Measurements from ENCODE around the gene SCARF2.

Gene SCARF2

DNA sequence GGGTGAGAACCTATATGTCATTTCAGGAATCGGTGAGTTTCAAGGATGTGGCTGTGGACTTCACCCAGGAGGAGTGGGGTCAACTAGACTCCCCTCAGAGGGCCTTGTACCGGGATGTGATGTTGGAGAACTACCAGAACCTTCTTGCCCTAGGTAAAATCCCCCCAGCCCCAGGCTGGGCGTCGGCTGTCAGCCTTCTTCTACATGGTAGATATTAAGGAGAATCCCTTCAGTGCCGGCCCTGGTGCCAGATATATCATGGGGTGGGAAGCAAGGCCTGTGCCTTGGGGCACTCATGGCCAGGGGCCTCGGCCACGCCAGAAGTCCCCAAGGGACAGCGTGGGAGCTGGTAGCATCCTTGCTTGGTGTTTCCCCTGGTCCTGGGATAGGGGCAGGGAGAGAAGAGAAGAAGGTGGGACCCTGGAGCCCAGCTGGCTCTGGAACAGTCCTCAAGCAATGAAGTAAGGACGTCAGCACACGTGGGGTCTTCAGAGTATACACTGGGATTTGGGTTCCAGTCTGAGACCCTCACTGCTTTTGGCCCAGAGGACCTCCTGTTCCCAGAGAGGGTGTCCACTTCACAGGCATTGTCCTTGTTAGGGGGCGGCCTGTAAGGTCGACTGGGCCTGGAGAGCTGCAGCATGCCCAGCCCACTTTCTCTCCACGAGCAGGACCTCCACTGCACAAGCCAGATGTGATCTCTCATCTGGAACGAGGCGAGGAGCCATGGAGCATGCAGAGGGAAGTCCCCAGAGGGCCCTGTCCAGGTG lies 36.8 kb downstream of the SCARF2 start:
- no peak for DNase-seq (ENCODE audit: low spot score)
- TF ChIP-seq, protein P1, sequence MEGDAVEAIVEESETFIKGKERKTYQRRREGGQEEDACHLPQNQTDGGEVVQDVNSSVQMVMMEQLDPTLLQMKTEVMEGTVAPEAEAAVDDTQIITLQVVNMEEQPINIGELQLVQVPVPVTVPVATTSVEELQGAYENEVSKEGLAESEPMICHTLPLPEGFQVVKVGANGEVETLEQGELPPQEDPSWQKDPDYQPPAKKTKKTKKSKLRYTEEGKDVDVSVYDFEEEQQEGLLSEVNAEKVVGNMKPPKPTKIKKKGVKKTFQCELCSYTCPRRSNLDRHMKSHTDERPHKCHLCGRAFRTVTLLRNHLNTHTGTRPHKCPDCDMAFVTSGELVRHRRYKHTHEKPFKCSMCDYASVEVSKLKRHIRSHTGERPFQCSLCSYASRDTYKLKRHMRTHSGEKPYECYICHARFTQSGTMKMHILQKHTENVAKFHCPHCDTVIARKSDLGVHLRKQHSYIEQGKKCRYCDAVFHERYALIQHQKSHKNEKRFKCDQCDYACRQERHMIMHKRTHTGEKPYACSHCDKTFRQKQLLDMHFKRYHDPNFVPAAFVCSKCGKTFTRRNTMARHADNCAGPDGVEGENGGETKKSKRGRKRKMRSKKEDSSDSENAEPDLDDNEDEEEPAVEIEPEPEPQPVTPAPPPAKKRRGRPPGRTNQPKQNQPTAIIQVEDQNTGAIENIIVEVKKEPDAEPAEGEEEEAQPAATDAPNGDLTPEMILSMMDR (IDR thresholded peaks at IDR 0.05; ENCODE audit: extremely low read depth, missing control alignments): no peak

DNA sequence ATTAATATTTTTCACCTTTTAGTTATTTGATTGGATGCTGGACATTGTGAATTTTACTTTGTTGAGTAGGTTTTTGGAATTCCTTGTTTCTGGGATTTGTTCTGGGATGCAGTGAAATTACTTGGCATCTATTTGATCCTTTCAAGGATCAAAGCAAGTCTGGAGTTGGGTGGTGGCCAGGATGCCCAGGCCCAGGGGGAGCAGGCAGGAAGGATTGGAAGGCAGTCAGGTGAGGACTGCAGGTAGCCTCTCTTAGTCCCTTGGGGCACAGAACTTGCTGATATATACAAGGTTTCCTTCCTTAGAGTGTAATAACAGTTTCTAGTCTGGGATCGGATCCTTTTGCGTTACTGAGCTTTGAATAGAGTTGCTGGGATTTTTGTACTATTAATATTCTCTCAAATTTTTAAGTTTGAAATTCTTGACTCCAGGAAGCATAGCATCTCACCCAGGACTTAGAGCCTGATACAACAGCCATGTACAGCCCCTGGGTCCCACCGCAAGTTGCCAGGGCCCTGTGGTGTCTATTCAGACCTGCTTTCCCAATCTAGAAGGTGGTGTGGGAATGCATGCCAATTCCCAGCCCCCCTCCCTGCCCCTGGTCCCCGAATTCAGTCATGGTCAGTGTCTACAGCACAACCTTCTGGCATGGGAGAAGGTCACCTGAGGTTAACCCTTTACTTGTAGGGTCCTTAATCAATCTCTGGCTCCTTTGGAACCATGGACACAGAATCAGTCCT lies 37.6 kb downstream of the SCARF2 start:
- no peak for DNase-seq (ENCODE audit: low spot score)

DNA sequence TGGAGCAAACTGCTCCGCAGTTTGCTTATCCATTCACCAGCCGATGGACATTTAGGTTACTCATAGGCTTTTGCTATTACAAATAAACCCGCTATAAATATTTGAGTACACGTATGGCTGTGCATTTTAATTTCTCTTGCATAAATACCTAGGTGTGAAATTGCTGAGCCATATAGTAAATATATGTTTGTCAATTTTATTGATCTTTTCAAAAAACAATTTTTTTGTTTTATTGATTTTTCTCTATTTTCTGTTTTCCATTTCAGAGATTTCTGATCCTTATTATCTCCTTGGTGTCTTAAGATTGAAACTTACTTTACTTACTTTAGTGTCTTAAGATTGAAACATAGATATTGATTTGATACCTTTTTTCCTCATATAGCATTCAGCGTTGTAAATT lies 39.2 kb downstream of the SCARF2 start:
- TF ChIP-seq, protein P1 (IDR thresholded peaks at IDR 0.05; ENCODE audit: extremely low read depth, missing control alignments): no peak
- no peak for DNase-seq (ENCODE audit: low spot score)

More for the DNA sequence above, 37.6 kb downstream of the SCARF2 start:
- TF ChIP-seq, protein P1 (IDR thresholded peaks at IDR 0.05; ENCODE audit: extremely low read depth, missing control alignments): no peak

DNA sequence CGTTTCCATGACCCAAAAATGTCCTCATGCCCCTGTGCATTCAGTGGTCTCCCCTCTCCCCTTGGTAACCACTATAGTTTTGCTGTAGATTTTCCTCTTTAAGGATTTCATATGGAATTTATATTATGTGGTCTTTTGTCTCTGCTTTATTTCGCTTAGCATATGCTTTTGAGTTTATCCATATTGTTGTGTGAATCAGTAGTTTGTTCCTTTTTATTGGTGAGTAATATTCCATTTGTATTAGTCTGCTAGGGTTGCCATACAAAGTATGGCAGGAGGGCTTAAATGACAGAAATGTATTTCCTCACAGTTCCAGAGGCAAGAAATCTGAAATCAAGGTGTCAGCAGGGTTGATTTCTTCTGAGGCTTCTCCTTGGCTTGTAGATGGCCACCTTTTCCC lies 40.1 kb downstream of the SCARF2 start:
- TF ChIP-seq, protein P1 (IDR thresholded peaks at IDR 0.05; ENCODE audit: extremely low read depth, missing control alignments): no peak
- DNase-seq (ENCODE audit: low spot score): no peak

DNA sequence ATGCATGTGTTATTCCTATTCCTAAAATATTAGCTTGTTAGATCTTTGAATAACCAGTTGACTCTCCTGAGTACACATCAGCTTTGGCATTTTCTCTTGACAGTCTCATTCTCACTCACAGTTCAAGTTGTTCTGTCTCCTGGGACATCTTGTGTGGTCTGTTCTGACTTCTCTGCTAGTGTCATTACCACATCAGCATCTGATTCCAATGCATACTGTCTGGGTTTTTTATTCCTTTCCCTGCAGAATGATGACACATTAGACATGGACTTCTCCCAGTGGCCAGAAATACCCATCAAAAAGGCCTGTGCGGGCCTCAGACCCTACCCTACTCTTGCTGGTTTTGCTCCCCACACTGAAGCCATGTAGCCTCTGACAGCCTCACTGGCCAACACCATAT lies 41.0 kb downstream of the SCARF2 start:
- DNase-seq (ENCODE audit: low spot score): no peak
- TF ChIP-seq, protein P1 (IDR thresholded peaks at IDR 0.05; ENCODE audit: extremely low read depth, missing control alignments): no peak

DNA sequence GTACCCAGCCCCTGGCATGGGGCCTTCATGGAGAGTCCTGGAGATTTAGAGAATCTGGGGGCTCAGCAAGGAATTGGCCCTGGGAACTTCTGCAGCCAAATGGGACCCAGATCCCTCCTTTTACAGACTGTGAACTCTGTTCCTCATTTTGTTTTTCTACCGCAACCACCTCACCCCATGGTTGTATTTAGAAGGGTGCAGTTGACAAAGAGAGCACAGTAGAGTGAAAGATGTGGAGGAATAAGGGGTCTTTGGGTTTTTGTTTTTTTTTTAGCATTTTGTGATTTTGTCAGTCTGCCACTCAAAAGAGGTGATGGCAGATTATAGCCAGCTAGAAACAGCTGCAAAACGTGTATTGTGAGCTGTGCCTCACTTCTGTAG lies 41.7 kb downstream of the SCARF2 start:
- TF ChIP-seq, protein P1 (IDR thresholded peaks at IDR 0.05; ENCODE audit: extremely low read depth, missing control alignments): no peak
- DNase-seq (ENCODE audit: low spot score): no peak

DNA sequence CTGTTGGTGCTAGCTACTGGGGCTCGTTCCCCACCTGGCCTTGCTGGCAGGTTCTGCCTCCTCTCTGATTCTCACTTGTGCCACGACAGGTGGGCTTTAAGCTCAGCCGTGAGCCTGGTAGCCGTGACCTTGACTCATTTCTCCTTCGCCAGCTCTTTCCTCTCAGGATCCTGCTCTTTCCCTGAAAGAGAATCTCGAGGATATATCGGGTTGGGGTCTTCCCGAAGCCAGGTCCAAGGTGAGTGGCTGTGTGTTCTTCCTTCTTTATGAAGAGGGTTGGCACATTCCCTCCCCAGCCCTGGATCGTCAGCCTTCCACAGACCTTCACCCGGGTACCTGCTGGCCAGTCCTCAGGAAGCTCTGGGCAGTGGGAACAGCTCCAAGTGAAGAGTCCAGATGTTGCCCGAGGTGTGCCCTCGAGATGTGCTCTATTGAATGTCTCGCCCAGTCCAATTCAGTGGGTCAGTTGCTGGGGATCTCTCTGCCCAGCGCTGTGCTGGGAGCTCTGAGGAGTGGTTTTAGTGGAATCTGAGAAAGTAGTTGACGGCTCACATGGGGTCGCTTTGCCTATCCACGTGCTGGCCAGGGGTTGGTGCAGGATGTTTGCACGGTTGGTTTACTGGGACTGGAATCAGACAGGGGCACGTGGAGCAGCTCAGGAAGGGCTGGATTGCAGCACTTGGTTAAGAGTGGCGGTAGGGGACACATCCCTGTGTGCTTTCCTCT lies 42.3 kb downstream of the SCARF2 start:
- TF ChIP-seq, protein P1 (IDR thresholded peaks at IDR 0.05; ENCODE audit: extremely low read depth, missing control alignments): no peak

More for the DNA sequence above, 42.3 kb downstream of the SCARF2 start:
- no peak for DNase-seq (ENCODE audit: low spot score)

All from GM20000 (cell line).